ENCODE measurements around the gene PHLDA3.
"Not testable (repeated sequence)": the region's sequence is repeated elsewhere in the genome, so short reads cannot be mapped to it uniquely, and the experiment has no call there.

The PHLDA3 gene

DNA sequence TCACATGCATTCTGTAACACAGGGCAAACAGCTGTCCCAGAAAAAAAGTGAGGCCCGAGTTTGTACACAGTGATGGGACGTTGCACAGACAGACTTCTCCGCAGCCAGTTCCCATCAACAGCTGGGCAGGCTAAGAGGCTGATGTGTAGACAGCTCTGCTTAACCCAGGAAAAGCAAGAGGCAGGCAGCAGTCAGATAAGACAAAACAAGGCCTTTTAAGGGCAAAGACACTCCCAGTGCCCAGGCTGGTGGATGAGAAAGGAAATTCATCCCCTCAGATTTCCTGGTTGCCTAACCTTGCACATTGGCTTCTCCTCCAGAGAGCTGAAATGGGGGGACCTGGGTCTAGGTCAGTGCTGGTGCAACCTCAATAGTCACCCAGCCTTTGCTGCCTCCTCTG is 17.2 kb upstream of the PHLDA3 start:
- DNase-seq (ENCODE audit: low spot score) = no peak

DNA sequence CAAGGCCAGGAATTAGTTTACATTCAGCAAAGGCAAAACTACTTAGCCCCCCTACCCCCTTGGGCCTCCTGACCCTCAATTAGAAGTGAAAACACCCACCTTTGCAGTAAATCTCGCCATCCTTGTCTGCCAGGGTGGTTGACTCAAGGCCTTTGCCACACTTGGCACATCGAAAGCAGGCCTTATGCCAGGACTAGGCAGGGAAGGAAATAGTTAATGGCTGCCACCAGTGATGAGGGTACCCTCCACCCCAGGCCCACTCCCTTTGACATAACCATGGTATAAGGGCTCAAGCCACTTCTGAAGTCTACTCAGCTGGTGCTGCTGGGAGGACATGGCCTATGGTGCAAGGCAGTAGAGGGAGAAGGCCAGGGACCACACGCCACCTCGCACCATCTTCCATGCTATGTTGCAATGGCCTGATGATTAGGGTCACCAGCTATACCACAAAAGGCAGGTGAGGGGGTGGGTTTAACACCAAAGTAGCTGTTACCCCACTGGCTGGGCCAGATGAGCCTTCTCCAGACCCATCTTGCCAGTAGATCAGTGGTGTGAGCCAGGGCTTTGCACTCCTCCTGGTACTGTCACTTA is 16.3 kb upstream of the PHLDA3 start:
- no peak for DNase-seq (ENCODE audit: low spot score)

DNA sequence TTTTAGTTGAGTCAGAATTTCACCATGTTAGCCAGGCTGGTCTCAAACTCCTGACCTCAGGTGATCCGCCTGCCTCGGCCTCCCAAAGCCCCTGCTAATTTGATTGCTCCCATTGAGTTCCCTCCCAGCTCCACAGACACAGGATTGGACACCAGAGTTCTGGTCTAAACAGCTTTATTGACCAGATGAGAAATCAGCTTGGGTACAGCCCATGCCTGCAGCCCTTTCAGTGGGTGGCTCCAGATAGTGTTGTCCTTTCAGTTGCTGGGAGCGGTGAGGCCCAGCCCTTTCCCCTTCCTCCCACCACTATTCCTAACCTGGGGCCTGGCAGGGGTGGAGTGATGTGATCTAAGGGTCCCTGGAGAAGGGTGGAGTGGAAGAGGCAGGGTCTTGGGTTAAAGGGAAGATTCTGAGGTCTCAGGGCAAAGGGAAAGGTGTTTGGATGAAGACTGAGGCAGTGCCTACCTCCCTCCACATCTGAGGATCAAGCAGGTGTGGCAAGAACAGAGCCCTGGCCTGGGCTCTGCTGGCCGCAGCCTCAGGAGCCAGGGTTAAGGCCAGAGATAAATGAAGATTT is 14.5 kb upstream of the PHLDA3 start:
- no peak for DNase-seq (ENCODE audit: low spot score)

DNA sequence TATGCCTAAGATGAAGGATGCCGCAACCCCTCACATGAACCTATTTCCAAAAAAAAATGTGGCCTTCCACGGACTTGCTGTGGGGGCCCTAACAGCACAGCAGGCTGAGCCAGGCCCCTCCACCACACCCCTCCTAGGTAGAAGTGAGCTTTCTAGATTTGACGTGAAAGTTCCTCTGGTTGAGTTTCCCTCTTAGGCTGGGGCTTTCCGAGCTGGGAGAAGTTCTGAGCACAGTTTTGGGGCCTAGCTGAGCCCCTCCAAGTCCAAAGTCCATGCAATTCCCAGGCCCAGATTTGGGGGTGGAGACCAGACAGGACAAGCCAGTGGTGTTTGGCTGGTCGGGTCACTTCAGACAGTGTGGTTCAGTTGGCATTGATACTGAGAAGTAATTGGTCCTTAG is 13.8 kb upstream of the PHLDA3 start:
- no peak for DNase-seq (ENCODE audit: low spot score)

DNA sequence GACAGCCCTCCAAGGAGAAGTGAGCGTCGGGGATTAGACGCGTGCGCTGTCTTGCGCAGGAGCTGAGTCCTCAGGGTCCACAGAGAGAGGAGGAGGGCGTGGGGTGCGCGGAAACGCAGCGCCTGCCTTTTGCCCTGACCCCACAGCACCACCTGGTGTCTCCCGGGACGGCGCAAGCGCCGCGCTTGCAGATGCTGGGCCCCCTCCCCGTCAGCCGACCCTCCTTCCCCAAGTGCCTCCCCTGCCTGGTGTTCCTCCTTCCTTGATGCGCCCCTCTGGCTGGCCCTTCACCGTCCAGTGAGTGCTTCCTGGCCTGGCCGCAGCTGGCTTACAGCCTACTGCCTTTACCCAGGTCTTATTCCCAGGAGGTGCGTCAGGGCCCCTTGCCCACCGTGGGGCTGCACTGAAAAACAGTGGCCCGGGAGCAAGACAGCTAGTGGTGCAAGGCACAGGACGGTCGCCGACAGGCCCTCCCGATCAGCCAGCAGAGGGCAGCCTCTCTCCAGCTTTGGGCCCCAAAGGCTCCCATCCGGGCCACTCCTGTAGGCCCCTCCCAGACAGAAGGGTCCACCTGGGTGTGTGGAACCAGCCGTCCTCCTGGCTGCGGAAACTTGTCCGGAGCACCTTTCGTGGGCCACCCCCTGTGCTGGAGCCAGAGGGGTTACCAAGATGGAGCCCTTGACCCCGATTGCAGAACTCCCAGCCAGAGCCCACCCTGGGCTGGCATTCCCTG is 12.9 kb upstream of the PHLDA3 start:
- DNase-seq (ENCODE audit: low spot score) = peak; percentile 90

DNA sequence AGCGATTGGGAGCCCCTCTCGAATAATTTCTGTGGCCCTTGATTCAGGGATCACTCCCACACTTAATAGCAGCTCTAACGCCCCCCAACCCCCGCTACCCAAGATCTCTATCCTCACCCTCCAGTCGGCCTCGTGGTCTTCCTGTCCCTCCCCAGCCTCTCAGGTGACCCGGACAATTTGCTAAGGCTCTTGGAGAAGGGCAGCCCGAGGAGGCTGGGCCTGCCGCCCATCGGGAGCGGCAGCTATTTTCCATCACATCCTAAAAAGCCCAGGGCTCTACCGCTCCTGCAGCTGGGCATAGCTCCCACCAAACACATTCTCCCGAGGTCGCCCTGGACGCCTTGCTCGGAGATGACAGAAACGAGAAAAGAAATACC is 12.0 kb upstream of the PHLDA3 start:
- DNase-seq (ENCODE audit: low spot score) = no peak

DNA sequence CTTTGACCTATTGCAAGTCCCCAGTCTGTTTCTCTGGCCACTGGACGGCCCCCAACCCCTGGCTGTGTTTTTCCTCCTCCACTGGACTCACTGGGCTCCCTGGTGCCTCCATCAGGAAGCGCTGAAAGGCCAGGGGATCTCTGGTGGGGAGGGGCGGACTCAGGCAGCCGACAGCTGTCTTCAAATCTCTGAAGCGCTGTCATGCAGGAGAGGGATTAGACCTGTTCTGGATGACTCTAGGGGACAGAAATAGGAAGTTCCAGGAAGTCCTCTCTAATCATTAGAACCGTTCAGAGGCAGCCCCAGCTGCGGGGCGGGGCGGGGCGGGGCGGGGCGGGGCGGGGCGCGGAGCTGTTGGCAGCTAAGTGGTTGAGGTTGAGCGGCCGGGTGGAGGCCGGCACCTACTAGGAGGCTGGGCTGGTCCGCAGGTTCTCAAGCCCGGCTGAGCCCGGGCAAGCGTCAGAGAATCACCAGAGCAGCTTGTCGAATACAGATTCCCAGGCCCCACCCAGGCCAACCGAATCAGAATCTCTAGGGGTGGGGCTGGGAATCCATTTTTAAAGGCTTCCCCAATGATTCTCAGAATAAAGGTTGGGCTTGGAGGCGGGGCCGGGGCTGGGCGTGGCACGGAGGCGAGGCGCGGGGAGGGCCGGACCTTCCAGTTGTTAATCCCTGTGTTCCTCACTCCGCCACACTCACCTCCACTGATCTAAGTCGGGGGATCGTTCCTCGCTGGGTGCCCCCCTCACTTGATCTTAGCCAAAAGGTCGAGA is 11.4 kb upstream of the PHLDA3 start:
- DNase-seq (ENCODE audit: low spot score) = peak; percentile 89

DNA sequence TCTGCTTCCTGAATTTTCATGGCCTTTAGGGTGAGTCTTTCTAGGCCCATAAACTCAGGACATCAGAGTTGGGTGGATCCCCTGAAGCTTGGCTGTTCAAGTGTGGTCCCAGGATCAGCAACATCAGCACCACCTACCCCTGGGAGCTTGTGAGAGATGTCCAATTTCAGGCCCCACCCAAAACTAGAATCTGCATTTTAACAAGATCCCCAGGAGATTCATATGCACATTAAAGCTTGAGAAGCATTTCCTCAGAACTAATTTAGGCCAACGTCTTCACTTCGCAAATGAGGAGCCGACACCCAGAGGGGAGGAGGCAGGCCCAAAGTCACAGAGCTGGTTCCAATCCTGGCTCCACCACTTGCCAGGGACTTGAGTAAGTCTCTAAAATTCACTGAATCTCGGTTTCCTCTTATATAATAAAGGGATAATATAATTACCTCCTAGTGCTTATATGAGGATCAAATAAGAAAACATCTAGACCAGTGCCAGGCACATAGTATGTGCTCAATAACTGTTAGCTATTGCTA is 10.3 kb upstream of the PHLDA3 start:
- no peak for DNase-seq (ENCODE audit: low spot score)

DNA sequence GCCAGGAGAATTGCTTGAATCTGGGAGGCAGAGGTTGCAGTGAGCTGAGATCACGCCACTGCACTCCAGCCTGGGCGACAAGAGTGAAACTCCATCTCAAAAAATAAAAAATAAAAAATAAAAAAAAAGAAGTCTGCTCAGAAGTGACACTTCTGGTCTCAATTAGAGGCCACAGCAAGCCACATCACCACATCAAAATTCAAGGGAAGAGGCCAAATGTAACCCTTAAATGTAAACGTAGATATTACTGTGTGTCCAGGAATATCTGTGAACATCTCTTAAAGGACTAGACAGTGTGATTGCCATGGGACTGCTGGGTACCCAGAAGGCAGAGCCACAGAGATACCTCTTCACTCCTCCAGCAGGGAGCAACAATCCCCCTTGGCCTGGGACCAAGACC is 9.7 kb upstream of the PHLDA3 start:
- not testable (repeated sequence) for DNase-seq (ENCODE audit: low spot score)

DNA sequence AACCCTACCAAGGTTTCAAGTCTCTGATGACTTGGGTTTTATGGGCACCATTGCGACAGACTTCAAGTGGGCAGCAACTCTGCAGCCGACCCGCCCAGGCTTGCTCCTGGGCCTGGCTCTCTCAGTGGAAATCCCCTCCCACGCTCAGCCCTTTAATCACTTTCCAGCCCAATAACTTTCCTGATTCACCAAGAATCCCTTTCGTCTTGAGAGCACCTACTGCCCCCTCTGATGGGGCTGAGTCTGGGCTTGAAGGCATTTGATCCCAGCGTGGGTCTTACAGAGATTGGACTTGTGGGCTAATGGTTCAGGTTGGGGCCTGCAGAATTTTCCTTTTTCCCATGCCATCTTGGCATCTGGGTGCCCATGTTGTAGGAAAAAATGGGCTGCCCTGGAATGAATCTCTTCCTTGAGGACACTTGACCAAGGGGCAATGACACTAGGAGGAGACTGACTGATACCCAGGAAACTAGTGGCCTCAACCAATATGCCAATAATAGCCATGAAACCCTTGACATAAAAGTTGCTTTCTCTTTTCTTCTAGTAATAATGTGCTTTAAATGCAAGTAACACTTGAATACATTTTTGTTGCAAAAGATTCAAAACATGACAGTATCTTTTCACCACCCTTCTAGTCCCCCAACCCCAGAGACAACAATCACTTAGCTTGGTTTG is 7.8 kb upstream of the PHLDA3 start:
- no peak for DNase-seq (ENCODE audit: low spot score)

DNA sequence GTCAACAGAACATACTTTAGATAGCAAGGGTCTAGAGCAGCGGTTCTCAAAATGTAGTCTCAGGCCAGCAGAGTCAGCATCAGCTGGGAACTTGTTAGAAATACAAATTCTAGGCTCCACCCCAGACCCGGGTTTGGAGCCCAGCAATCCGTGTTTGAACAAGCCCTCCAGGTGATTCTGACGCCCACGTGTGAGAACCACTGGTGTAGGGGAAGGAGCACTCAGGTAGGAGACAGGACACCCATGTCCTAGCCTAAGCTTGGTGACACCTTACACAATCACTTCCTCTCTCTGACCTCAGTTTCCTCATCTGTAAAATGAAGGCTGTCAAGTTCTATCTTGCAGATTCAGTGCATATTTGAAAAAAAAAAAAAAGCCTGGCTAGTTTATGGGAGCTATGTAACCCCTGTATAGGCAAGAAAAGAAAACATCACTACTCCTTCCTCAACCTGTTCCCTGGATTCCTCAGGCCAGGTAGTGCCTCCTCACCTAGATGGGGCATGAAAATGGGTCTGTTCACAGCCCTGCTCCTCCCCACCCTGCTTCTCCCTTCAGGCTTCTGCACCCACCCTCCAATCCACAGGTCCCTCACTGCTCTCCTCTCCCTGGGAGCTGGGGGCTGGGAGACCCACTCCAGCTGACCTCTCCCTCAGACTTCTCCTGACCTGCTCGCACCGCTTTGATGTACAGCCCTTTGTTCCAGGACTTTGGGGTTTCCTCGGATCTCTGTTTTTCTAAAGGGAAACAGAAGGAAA is 7.1 kb upstream of the PHLDA3 start:
- no peak for DNase-seq (ENCODE audit: low spot score)

DNA sequence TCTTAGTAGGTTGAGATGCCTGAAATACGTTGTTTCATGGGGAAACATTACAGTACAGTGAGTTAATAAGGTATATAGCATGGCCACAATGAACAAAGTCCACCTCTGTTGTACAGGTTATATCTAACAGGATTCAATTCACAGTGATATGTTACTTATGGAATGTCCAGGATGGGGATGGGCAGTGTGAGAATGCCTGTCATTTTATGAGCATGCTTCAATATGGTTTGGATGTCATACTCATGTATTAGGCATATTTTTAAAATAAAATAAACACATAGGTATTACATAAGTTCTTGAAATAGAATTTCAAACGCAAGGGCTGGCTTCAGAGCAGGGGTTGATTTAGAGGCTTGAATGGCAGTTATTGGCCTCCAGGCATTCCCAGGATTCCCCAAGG is 6.1 kb upstream of the PHLDA3 start:
- DNase-seq (ENCODE audit: low spot score) = no peak

DNA sequence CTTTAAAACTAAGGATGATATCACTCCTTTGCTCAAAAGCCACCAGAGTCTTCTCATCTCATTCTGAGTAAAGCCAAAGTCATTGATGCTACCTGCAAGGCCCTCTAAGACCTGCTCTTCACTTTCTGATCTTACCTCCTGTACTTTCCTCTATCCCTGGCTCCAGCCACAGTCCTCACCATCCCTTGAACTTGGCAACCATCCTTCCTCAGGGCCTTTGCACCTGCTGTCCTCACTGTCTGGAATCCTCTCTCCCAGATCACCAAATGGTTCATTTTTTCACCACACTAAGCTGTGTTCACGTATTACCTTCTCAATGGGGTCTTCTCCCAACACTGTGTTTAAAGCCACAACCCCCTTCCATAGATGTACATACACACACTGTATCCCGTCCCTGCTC is 4.3 kb upstream of the PHLDA3 start:
- DNase-seq (ENCODE audit: low spot score) = no peak

DNA sequence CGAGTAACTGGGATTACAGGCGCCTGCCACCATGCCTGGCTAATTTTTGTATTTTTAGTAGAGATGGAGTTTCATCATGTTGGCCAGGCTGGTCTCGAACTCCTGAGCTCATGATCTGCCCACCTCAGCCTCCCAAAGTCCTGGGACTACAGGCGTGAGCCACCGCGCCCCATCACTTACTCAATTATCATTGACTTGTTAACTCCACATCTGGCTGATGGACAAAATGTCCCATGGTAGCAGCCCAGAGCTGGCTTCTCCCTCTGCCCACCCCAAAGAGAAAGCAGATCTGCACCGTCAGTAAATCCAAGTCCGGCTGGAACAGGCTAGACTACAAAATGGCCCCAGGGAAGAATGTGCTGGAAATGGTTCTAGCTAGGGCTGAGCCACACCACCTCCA is 3.3 kb upstream of the PHLDA3 start:
- not testable (repeated sequence) for DNase-seq (ENCODE audit: low spot score)

DNA sequence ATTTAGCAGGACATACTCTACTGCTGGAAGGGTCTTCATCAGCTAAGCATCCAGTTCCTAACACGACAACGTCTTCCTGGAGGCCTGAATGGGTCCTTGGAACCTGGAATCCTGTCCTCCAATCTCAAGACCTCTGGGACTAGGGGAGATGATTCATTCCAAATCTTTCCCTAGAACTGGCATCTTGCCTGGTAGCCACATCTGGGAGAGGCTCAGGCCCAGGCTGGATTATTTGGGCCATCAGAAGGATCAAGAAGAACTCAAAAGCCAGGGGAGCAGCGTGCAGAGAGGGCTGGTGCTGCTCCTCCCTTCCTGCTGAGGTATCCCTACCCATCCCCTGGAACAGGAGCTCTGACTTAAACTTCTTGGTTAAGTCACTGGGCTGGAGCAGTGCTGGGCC is 2.8 kb upstream of the PHLDA3 start:
- no peak for DNase-seq (ENCODE audit: low spot score)

DNA sequence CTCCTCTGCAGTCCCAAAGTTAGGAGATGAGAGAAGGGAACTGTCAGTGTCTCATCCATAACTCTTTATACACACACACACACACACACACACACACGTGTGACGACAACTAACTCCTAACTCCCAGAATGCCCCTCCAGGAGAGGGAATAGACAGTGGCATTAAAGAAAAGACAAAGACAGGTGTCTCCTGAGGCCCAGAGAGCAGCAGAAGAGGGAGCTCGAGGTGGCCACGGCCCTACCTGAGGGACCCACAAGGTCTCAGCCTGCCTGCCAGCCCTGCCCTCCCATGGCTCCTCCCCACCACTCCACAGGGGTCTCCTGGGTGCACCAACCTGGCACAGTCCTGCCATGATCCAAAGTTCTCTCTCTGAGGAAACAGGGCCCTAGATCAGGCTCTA is 1.6 kb upstream of the PHLDA3 start:
- DNase-seq (ENCODE audit: low spot score) = no peak

DNA sequence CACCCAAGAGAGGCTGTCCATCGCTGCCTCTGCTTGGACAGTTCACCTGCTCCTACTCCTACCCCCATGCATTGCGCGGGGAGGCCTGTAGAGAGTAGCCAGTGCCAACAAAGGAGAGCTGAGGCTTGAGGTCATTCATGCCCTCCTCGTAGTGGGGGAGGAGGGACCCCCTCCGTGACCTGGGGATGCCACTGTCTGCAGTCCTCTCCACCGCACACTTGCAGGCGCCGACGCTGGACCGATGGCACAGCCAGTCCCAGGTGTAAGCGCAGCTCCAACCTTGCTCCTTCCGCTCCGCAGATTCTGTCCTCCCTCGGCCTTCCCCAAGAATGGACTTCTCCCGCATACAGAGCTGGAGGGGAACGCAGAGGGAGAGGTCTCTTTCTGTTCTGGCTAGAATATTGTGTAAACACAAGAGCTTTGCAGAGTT is 672 bp upstream of the PHLDA3 start:
- DNase-seq (ENCODE audit: low spot score) = no peak

DNA sequence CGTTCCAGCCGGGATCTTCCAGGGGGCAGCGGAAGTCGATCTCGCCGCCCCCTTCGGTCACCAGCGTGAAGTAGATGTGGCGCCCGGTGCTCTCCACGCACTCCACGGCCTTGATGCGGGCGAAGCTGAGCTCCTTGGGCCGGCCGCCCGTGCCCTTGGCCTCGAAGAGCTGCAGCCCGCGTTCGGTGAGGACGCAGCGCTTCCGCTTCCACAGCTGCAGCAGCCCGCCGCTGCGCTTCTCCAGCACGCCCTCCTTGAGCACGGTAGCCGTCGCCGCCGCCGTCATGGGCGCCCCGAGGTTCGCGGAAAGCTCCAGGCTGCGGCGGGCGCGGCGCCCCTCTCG is 516 bp downstream of the PHLDA3 start:
- DNase-seq (ENCODE audit: low spot score) = no peak

DNA sequence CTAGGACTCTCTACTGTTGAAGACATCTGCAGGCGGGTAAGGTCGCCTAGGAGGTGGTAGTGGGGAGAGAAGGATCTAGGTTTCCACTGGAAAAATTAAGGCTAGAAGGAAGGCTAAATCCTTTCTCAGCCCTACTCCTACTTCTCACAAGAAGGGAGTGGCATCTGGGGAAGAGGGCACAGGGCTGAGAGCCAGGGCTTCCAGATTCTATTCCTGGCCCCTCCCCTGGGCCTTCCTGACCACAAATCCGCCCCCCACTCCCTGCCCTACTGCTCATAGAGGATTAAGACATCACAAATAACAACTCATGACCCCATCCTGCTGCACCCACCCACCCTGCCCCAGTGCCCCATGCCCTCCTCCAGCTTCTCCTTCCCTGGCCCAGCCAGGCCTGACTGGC is 2.5 kb downstream of the PHLDA3 start:
- no peak for DNase-seq (ENCODE audit: low spot score)

DNA sequence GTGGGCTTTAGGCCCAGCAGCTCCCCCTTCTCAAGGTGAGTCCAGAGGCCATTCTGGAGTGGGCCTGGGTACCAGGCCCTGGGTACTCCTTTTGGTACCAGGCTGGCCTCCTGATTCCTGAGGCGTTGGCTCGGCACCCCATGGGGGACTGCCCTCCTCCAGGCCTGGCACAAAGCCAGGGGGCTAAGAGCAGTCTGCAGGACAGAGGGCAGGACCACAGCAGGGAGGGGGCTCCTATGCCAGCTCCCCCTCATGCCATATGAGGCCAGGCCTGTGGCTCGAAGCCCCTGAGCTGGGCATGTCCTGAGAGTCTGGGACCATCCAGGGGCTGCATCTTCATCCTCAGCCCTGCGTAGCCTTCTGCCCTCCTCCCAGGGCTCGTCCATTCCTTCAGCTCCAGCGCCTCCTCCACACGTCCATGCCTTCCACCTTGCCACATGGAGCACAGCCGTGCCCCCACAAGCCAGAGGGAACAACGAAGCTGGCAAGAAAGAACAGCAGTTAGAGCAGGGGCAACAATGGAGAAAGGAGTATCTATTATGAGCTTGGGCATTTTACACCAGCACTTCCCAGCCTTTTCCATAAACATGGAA is 3.2 kb downstream of the PHLDA3 start:
- no peak for DNase-seq (ENCODE audit: low spot score)

DNA sequence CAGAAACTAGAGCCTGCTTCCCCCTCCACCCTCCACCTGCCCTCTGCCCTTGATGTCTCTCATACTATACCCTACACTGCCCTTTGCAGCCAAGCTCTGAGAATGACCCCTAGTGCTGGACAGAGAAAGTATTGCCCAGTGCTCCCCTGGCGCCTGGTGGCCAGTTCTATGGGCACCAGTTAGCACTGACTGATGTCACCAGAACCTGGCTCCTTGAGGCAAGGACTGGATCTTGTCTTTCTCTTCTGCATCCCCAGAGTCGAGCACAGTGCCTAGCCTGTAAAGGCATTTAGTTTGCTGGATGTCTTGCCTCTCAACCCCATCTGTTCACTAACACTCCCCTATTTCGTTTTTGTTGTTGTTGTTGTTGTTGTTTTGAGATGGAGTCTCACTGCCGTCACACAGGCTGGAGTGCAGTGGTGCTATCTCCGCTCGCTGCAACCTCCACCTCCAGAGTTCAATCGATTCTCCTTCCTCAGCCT is 5.9 kb downstream of the PHLDA3 start:
- DNase-seq (ENCODE audit: low spot score) = no peak

Measured in COLO829 (cell line).